ENCODE results near the gene CAMK2G.

DNA sequence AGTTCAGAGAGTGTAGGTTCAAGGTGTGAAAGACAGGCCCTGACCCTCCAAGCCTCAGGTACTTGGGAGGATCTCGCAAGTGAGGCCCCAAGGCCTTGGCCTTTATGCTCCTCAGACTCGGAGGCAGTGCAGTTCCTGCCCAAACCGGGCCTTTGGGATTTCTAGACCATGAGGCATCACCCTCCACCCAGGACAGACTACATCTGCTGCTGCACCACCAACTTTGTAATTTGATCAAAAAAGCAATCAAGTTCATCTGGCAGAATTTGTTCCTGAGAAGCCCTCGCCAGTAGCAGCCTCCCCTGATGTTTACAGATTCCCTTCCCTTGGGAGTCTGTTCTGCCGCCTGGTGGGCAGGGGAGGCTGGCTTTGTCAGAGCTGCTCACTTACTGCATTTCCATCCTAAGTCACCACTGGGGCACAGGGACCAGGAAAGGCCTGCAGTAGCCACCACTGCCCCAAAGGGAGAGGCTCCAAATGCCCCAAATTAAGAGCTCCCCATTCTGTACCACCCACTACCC is 2.1 kb downstream of the CAMK2G start:
- TF ChIP-seq, protein P1, sequence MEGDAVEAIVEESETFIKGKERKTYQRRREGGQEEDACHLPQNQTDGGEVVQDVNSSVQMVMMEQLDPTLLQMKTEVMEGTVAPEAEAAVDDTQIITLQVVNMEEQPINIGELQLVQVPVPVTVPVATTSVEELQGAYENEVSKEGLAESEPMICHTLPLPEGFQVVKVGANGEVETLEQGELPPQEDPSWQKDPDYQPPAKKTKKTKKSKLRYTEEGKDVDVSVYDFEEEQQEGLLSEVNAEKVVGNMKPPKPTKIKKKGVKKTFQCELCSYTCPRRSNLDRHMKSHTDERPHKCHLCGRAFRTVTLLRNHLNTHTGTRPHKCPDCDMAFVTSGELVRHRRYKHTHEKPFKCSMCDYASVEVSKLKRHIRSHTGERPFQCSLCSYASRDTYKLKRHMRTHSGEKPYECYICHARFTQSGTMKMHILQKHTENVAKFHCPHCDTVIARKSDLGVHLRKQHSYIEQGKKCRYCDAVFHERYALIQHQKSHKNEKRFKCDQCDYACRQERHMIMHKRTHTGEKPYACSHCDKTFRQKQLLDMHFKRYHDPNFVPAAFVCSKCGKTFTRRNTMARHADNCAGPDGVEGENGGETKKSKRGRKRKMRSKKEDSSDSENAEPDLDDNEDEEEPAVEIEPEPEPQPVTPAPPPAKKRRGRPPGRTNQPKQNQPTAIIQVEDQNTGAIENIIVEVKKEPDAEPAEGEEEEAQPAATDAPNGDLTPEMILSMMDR (conservative IDR thresholded peaks at IDR 0.05): peak; percentile 58; the same call in 1 of the 2 replicates
- no peak for TF ChIP-seq EZH2 (IDR thresholded peaks at IDR 0.05; ENCODE audit: low read depth)
